Activated B cell treated with CpG ODN at 0.5 μM for 24 hours (primary cell): Measurements from ENCODE around the gene TEKT5. TPM values are rescaled to one million over a fixed set of nuclear protein-coding genes. Genes with fewer than 3 reads are reported as not detected.

ENCODE experiments used
- ATAC-seq: fragments of 200-7000 bp; cut with Tn5 transposase; one replicate; pipeline ENCODE4 v1.10.0; 2021; ENCODE audit warnings: low read depth, mild to moderate bottlenecking, moderate library complexity
- CTCF ChIA-PET: fragments of 350-600 bp; sonication (Branson Sonifier 250); formaldehyde crosslinking; loops from one replicate; lab custom pipeline; 2021; ENCODE audit warnings: antibody characterized with exemption; lab: Charles Lee
- POLR2A ChIA-PET: fragments of 350-600 bp; sonication (Branson Sonifier 250); formaldehyde crosslinking; loops from one replicate; lab custom pipeline; 2021; ENCODE audit warnings: antibody characterized with exemption; lab: Charles Lee
- DNase-seq: peaks from one replicate; pipeline ENCODE4 v3.0.0; 2022
- H3K27ac Mint-ChIP-seq: one replicate; pipeline ENCODE4 v1.8.0; 2020; ENCODE audit warnings: mixed read lengths
- H3K27me3 Mint-ChIP-seq: one replicate; pipeline ENCODE4 v1.8.0; 2021; ENCODE audit warnings: mixed read lengths
- H3K36me3 Mint-ChIP-seq: one replicate; pipeline ENCODE4 v1.8.0; 2021; ENCODE audit warnings: low read depth, mixed read lengths
- H3K4me1 Mint-ChIP-seq: one replicate; pipeline ENCODE4 v1.8.0; 2021; ENCODE audit warnings: mixed read lengths
- H3K4me3 Mint-ChIP-seq: one replicate; pipeline ENCODE4 v1.8.0; 2020; ENCODE audit warnings: mild to moderate bottlenecking, mixed read lengths
- H3K9me3 Mint-ChIP-seq: one replicate; pipeline ENCODE4 v1.8.0; 2020; ENCODE audit warnings: mixed read lengths
- CTCF ChIP-seq: fragments of 200-600 bp; IDR thresholded peaks from one replicate; pipeline ENCODE4 v1.8.0; 2022; ENCODE audit warnings: antibody characterized with exemption, mild to moderate bottlenecking
- intact Hi-C: fragments of 100-400 bp; cut with micrococcal nuclease; formaldehyde crosslinking; loops from one replicate; pipeline ENCODE4 v1.15.1; 2024
- total RNA-seq: library from RNA; stranded (reverse); gene quantifications from 2 replicates; pipeline ENCODE4 v1.2.3, GENCODE V29; 2022

Gene TEKT5
- total RNA-seq, 1 donor from 2014 or later, result not detected

- ChIA-PET CTCF (interaction anchor here (1.0 to 2.1 kb wide), 2 partner anchors 187 to 217 kb away, joined by 4 to 17 read pairs; no protein-coding TSS in a partner anchor), POLR2A (interaction anchor here (0.7 kb wide), 1 partner anchor 180 kb away, joined by 3 read pairs; no protein-coding TSS in a partner anchor)
- Mint-ChIP-seq H3K27ac (no peak overlapping the region), H3K9me3 (peaks cover 3% of the 10 kb centered on the region), H3K4me3 (no peak overlapping the region), H3K36me3 (no peaks in the 10 kb centered on the region), H3K27me3 (no peaks in the 10 kb centered on the region), H3K4me1 (no peaks in the 10 kb centered on the region)
- intact Hi-C loops, result no loop called here
- DNase-seq (no peak), ATAC-seq (no peak)
- TF ChIP-seq CTCF, result no peak
Measured at GRCh38 chr16:10731790-10732189, 37.1 kb upstream of the TEKT5 start.

- ChIA-PET CTCF (no interaction called here), POLR2A (no interaction called here)
- no peak for DNase-seq
- TF ChIP-seq CTCF, result no peak
- ATAC-seq, result no peak
- intact Hi-C loops, result no loop called here
- H3K36me3 Mint-ChIP-seq, result no peaks in the 10 kb centered on the region
- H3K27me3 Mint-ChIP-seq, result peaks cover 3% of the 10 kb centered on the region
- H3K4me1 Mint-ChIP-seq, result no peaks in the 10 kb centered on the region
- H3K4me3 Mint-ChIP-seq, result no peak overlapping the region
- no peak overlapping the region for H3K27ac Mint-ChIP-seq
- peaks cover 3% of the 10 kb centered on the region for H3K9me3 Mint-ChIP-seq
Measured at GRCh38 chr16:10729104-10730048, 34.6 kb upstream of the TEKT5 start.

GRCh38 chr16:10728003-10728887 lies 33.5 kb upstream of the TEKT5 start:
- ATAC-seq, result no peak
- CTCF ChIA-PET, result no interaction called here
- Mint-ChIP-seq H3K9me3 (peaks cover 2% of the 10 kb centered on the region), H3K36me3 (no peaks in the 10 kb centered on the region), H3K4me1 (no peaks in the 10 kb centered on the region), H3K4me3 (no peak overlapping the region), H3K27me3 (peaks cover 3% of the 10 kb centered on the region), H3K27ac (no peak overlapping the region)
- intact Hi-C loops, result no loop called here
- POLR2A ChIA-PET, result interaction anchor here (0.7 kb wide), 1 partner anchor 175 kb away, joined by 4 read pairs; no protein-coding TSS in a partner anchor
- no peak for TF ChIP-seq CTCF
- no peak for DNase-seq

GRCh38 chr16:10708969-10709368 lies 14.2 kb upstream of the TEKT5 start:
- POLR2A ChIA-PET, result no interaction called here
- no peaks in the 10 kb centered on the region for H3K36me3 Mint-ChIP-seq
- CTCF ChIA-PET, result no interaction called here
- ATAC-seq, result no peak
- no peak for TF ChIP-seq CTCF
- H3K4me3 Mint-ChIP-seq, result no peak overlapping the region
- no peaks in the 10 kb centered on the region for H3K4me1 Mint-ChIP-seq
- H3K9me3 Mint-ChIP-seq, result no peaks in the 10 kb centered on the region
- DNase-seq, result no peak
- no peak overlapping the region for H3K27ac Mint-ChIP-seq
- intact Hi-C loops, result no loop called here
- H3K27me3 Mint-ChIP-seq, result peaks cover 11% of the 10 kb centered on the region
